Measurements from ENCODE around the gene PRKCQ. TPM values are rescaled to one million over a fixed set of nuclear protein-coding genes. Genes with fewer than 3 reads are reported as not detected.

Gene PRKCQ
- total RNA-seq (2021; fragmentation: NEBNext Ultra II Directional; extraction: Animal tissue kit (Norgen Biotek cat#: 25700)), result not detected
- long read RNA-seq, result 0 reads

DNA sequence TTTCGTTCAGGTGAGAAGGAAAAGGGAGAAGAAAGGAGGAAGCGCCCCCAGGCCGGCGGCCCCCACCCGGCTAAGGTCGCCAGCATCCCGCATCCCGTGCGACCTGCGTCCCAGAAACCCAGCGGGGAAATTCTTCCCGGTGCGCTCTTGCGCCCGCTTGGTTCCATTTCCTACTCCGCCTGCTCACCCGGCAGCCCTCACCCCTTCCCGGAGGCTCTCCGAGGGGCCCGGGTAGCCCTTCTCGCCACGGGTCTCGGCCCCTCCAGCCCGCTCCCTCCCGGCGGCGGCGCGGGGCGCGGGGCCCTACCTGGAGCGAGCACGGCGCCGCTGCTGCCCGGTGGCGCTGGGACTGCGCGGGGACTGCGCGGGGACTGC lies at the start of gene PRKCQ:
TSS of gene PRKCQ (minus strand) at position 373 of the 375 bp plus-strand sequence. CDS start 65,141 bp downstream, outside the sequence.
- H3K4me1 Mint-ChIP-seq (ENCODE audit: low read depth), result peaks cover 5% of the 10 kb centered on the region; the same call in 1 of the 2 replicates
- no peak for DNase-seq
- no peaks in the 10 kb centered on the region for H3K36me3 Mint-ChIP-seq (ENCODE audit: low read depth)
- H3K9me3 Mint-ChIP-seq, result no peaks in the 10 kb centered on the region
- no peak within 1 kb of the TSS for H3K27ac Mint-ChIP-seq
- TF ChIP-seq, protein P1, sequence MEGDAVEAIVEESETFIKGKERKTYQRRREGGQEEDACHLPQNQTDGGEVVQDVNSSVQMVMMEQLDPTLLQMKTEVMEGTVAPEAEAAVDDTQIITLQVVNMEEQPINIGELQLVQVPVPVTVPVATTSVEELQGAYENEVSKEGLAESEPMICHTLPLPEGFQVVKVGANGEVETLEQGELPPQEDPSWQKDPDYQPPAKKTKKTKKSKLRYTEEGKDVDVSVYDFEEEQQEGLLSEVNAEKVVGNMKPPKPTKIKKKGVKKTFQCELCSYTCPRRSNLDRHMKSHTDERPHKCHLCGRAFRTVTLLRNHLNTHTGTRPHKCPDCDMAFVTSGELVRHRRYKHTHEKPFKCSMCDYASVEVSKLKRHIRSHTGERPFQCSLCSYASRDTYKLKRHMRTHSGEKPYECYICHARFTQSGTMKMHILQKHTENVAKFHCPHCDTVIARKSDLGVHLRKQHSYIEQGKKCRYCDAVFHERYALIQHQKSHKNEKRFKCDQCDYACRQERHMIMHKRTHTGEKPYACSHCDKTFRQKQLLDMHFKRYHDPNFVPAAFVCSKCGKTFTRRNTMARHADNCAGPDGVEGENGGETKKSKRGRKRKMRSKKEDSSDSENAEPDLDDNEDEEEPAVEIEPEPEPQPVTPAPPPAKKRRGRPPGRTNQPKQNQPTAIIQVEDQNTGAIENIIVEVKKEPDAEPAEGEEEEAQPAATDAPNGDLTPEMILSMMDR (IDR thresholded peaks at IDR 0.05), result no peak
- peaks cover 5% of the 10 kb centered on the region for H3K27me3 Mint-ChIP-seq (ENCODE audit: insufficient read depth)
- H3K4me3 Mint-ChIP-seq, result peak within 1 kb of the TSS; percentile 85

DNA sequence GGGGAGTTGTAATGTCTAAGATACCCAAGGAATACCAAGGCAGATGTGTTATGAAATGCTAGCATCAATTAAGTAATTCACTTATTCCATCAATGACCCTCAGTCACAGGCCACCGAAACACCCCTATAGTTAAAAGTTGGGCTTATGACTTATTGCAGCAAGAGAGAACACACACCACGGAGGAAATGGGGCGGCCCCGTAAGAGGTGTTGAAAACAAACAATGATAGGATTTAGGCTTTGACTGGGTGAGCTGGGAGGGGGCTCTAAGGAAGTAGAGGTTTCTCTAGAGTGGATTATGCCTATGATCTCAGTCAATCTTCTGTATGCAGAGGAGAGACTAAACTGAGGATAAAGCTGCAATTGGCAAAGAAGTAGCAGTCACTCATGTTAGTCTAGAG lies 45.4 kb upstream of the PRKCQ start:
- Mint-ChIP-seq H3K27me3 (ENCODE audit: insufficient read depth) (peaks cover 3% of the 10 kb centered on the region; the same call in 1 of the 2 replicates), H3K9me3 (no peaks in the 10 kb centered on the region), H3K36me3 (ENCODE audit: low read depth) (no peaks in the 10 kb centered on the region), H3K4me1 (ENCODE audit: low read depth) (no peaks in the 10 kb centered on the region), H3K27ac (no peak overlapping the region), H3K4me3 (no peak overlapping the region)
- DNase-seq, result no peak
- TF ChIP-seq, protein P1 (IDR thresholded peaks at IDR 0.05), result no peak

DNA sequence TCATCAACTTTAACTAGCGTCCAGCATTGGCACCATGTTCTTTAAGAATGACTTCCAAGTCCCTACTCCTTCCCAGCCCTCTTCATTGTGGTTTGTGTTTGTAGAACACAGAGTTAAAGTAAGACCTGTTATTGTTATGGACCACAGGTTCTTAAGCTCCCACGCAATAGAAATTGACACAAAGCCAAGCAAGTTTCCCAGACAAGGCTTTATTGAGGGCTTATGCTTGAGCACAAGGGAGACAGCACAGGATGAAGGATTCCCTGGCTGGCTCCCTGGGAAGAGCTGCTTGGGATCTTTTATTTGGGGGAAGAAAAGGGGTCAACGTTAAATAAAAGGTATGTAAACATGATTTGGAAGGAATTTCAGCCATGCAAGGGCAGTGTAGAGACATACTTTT lies 44.3 kb upstream of the PRKCQ start:
- no peak overlapping the region for H3K4me3 Mint-ChIP-seq
- TF ChIP-seq, protein P1 (IDR thresholded peaks at IDR 0.05), result no peak
- peaks cover 2% of the 10 kb centered on the region; the same call in 1 of the 2 replicates for H3K27me3 Mint-ChIP-seq (ENCODE audit: insufficient read depth)
- H3K27ac Mint-ChIP-seq, result no peak overlapping the region
- no peaks in the 10 kb centered on the region for H3K9me3 Mint-ChIP-seq
- DNase-seq, result no peak
- H3K4me1 Mint-ChIP-seq (ENCODE audit: low read depth), result no peaks in the 10 kb centered on the region
- H3K36me3 Mint-ChIP-seq (ENCODE audit: low read depth), result no peaks in the 10 kb centered on the region

DNA sequence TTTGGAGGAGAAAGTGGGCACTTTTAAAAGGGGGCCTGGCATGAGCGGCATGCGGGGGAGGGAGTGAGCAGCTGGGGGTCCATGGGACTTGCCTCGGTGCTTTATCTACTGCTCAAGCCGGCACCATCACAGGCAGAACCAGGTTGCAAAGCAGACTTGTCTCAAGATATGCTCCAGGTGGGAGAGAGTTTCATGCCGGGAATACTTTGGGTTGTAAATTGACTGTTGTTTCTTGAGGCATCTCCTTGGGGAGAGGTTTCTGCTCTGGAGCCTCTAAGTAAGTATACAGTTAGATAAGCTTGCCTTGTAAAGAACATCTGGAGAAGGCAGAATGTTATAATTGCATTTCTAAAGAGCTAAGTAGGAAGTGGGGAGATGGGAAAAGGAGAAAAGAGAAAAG lies 42.8 kb upstream of the PRKCQ start:
- TF ChIP-seq, protein P1 (IDR thresholded peaks at IDR 0.05), result no peak
- Mint-ChIP-seq H3K4me1 (ENCODE audit: low read depth) (no peaks in the 10 kb centered on the region), H3K36me3 (ENCODE audit: low read depth) (no peaks in the 10 kb centered on the region), H3K9me3 (no peaks in the 10 kb centered on the region; the same call in 1 of the 2 replicates), H3K27ac (no peak overlapping the region), H3K4me3 (no peak overlapping the region), H3K27me3 (ENCODE audit: insufficient read depth) (peaks cover 2% of the 10 kb centered on the region; the same call in 1 of the 2 replicates)
- DNase-seq, result no peak

DNA sequence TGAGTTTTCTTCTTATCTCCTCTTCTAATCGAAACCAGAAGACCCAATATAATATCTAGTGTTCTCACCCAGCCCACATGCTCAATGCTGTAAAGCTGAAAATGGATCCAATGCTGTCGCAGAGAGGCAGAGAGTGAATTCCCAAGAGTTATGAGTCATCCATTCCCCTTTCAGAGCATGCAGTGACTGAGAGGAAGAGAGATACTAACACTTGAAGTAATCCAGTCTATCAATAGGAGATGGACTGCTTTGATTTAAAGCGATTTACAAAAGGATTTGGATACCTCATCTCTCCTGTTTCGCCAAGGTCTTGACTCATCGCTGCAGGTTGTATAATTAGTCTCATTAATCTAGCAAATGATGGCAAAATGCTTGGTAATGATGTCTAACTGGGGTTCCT lies 41.5 kb upstream of the PRKCQ start:
- H3K4me1 Mint-ChIP-seq (ENCODE audit: low read depth), result no peaks in the 10 kb centered on the region
- no peak overlapping the region for H3K4me3 Mint-ChIP-seq
- H3K27ac Mint-ChIP-seq, result no peak overlapping the region
- H3K9me3 Mint-ChIP-seq, result no peaks in the 10 kb centered on the region; the same call in 1 of the 2 replicates
- no peak for DNase-seq
- no peaks in the 10 kb centered on the region for H3K36me3 Mint-ChIP-seq (ENCODE audit: low read depth)
- H3K27me3 Mint-ChIP-seq (ENCODE audit: insufficient read depth), result no peaks in the 10 kb centered on the region
- TF ChIP-seq, protein P1 (IDR thresholded peaks at IDR 0.05), result no peak

DNA sequence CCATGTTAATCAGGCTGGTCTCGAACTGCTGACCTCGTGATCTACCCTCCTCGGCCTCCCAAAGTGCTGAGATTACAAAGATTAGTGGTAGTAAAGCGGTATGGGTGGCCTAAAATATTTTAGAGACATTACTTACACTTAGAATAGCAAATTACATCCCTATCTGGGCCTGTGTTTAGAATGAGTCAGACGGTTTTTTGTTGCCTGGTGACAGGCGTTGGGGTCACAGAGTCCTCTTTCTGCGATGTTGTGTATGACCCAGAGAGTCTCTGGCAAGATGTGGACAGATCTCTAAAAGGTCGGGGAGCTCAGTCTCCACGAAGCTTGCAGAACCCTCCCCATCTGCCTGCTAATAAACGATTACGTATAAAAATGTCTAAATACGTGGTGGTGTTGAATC lies 39.6 kb upstream of the PRKCQ start:
- H3K4me3 Mint-ChIP-seq, result no peak overlapping the region
- DNase-seq, result no peak
- H3K27me3 Mint-ChIP-seq (ENCODE audit: insufficient read depth), result no peaks in the 10 kb centered on the region
- no peaks in the 10 kb centered on the region for H3K4me1 Mint-ChIP-seq (ENCODE audit: low read depth)
- H3K36me3 Mint-ChIP-seq (ENCODE audit: low read depth), result no peaks in the 10 kb centered on the region
- TF ChIP-seq, protein P1 (IDR thresholded peaks at IDR 0.05), result no peak
- no peak overlapping the region for H3K27ac Mint-ChIP-seq
- H3K9me3 Mint-ChIP-seq, result no peaks in the 10 kb centered on the region; the same call in 1 of the 2 replicates
